Epidermal melanocyte (primary cell): ENCODE data around the gene FOXD2.

Experiments used
- DNase-seq: peaks from one replicate; pipeline ENCODE4 v3.0.0; 2011; ENCODE audit warnings: low spot score; ENCODE audit not compliant: insufficient read length

The FOXD2 gene

DNA sequence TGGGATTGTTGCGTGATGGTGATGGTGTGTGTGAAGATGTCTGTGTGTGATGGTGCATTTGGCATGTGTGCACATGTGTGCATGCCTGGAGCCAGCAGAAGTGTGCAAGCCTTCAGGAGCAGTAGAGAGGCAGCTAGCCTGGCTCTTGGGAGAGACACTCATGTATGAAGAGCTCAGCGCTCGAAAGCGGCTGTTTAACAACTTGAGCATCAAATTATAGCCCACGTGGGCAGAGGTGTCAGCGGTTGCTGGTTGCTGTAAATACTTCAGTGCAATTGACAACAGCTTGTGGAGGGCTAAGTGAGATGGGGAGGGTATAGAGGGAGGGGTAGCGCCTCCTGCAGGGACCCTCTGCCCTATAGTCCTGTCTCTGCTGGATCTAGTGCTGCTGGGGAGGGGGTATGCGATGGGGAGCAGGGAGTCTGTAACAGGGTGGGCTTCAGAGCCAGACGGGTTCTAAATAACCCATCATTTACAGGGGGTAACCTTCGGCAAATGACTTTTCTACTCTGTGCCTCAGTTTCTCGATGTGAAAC lies 21.5 kb downstream of the FOXD2 start:
- DNase-seq: no peak

DNA sequence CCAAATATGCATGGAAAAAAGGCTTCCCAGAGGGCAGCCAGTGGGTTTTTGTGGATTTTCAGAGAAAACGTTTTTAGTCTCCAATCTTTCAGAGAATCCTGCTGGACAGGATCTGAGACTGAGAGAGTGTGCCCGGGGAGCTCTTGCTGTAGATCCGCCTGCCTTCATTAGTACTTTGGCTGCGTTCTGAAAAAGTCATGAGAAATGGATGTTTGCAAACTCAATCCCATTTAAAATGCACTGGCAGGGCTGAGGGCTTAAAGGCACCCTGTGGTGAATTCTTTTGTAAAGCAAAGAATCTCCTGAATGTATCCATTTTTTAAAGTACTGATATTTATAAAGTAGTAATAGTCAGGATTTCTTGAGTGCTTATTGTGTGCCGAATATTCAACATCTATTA lies 22.2 kb downstream of the FOXD2 start:
- DNase-seq: no peak

- DNase-seq: no peak
These were observed 22.6 kb downstream of the FOXD2 start for GRCh38 chr1:47460456-47460855.

- no peak for DNase-seq
These were observed 27.8 kb downstream of the FOXD2 start for GRCh38 chr1:47465605-47466004.

- no peak for DNase-seq
These were observed 31.0 kb downstream of the FOXD2 start for GRCh38 chr1:47468709-47469389.

- no peak for DNase-seq
These were observed 31.5 kb downstream of the FOXD2 start for GRCh38 chr1:47469390-47469759.

DNA sequence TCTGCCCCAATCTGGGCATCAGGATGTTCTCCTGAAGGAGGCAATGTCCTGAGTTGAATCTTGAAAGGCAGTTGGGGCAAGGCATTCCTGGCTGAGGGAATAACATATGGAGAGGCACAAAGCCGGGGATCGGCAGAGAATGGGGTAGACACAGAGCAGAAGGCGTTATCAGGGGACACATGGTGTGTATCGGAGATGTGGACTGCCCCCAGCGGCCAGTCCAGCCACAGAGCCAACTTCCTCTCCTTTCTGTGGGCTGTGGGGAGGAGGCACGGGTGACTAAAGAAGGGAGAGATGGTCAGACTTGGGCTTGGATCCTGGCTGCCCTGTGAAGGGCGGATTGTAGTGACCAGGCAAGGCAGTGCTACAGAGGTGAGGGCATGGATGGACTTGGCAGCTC lies 32.1 kb downstream of the FOXD2 start:
- DNase-seq: no peak

DNA sequence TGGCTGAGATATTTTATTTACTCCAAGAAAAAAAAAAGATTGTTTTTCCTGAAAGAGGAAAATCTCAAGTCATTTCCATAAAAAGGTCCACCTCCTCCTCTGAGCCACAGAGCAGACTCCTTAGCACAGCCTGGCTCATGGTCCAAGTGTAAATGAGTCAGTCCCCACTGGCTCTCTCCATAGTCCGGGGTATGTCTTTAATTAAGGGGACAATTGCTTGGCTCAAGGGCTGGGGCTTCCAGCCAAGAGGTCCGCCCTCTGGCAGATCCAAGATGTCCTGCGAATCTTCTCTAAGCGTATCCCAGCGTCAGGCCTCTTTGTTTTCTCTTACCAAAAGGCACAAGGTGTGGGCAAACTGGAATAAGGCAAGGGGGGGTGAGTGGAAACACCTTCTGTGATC lies 33.3 kb downstream of the FOXD2 start:
- DNase-seq: no peak

DNA sequence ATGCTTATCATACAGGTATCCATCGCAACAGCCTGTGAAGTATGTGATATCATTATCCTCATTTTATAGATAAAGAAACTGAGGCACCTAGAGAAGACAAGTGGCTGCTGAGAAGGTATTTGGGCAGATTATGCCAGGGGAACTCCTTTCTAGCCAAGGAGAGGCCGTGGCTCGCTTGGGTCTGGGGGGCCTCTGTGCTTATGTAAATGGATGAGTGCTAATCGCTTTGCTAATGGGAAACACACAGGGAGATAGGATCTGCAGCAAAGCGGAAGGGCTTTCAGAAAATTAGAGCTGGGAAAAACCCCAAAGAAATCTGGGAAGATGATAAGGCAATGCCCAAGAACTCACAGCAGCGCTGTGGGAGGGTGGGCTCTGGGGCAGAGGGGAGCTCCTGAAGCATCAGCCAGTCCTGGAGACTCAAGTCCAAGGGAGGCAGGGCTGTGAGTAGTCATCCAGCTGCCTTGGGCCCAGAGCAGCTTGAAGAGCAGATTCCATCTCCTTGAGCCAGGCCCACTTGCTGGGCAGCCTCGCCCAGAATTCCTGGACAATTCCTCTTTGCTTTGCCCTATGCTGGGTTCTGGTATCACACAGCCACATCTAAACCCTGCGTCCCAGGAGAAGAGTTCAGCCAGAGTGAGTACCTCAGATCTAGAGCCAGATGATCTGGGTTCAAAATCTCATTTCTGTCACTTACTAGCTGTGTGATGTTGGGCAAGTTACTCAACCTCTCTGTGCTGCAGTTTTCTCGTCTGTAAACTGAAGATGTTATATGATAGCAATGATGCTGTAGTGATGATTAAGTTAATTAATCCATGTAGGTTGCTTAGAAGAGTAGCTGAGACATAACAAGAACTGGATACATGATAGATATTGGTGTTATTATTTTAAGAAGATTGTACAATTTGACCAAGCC lies 36.7 kb downstream of the FOXD2 start:
- no peak for DNase-seq

DNA sequence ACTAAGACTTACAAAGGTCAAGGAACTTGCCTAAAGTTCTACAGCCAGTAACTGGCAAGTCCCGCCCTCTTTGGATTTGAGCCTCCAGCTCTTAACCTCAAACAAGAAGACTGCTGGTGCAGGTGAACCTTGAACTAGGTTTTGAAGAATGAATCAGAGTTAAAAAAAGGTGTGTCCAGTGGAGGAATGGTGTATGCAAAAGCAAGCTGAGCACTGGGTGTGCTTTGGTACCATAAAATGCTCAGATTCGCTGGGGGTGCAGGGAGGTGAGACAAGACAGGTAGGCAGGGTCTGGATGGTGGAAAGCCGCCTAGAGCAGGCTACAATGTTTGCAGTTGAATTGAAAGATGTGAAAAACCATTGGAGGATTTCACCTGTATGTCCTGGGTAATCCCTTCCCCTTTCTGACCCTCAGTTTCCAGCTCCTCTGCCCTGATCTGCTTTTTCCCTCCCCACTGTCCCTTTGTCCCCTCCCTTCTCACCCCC lies 39.8 kb downstream of the FOXD2 start:
- no peak for DNase-seq

- DNase-seq: no peak
These were observed 40.2 kb downstream of the FOXD2 start for GRCh38 chr1:47478090-47478489.

- DNase-seq: no peak
These were observed 41.8 kb downstream of the FOXD2 start for GRCh38 chr1:47479664-47480063.

- no peak for DNase-seq
These were observed 44.1 kb downstream of the FOXD2 start for GRCh38 chr1:47481936-47482335.

- DNase-seq: no peak
These were observed 44.9 kb downstream of the FOXD2 start for GRCh38 chr1:47482786-47483185.

DNA sequence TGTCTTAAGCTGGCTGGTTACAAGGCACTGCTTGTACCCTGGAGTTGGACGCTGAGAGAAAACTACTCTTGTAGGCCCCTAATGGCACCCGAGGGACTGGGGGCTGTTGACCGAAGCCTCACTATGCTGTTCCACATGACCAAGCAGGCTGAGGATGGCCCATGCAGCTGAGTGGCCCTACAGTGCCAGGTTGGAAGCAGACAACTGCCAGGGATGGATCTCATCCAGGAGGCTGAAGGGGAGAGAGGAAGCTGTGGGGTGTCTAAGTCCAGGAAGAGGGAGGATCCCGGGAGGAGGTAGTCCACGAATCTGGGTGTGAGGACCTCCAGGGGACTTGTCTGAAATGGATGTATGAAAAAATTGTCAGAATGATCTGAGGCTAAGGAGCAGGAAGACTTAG lies 45.8 kb downstream of the FOXD2 start:
- DNase-seq: no peak

DNA sequence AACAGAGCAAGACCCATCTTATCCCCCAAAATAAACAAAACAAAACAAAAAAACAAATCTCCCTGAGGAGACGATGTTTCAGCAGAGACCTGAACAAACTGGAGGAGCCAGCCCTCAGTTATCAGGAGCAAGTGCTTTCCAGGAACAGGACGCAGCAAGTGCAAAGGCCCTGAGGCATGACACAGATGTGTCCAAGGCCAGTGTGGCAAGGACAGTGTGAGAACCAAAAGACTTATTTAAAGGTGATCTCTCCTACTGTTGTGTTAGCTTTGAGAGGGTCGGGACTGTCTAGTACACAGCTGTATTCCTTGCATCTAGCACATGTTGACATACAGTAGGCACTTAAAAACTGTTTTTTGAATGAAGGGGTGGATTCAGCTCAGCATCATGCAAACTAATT lies 48.0 kb downstream of the FOXD2 start:
- no peak for DNase-seq

- no peak for DNase-seq
These were observed 49.5 kb downstream of the FOXD2 start for GRCh38 chr1:47487332-47487731.

GRCh38 chr1:47487850-47488450 lies 50.1 kb downstream of the FOXD2 start:
- no peak for DNase-seq
